Frontal cortex (tissue), 4 donors: Measurements from ENCODE around the gene SLC25A30. TPM values are rescaled to one million over a fixed set of nuclear protein-coding genes. Genes with fewer than 3 reads are reported as not detected.
A peak's percentile ranks its signal among the peaks of the same experiment; 100 is the strongest.
"Not testable (repeated sequence)": the region's sequence is repeated elsewhere in the genome, so short reads cannot be mapped to it uniquely, and the experiment has no call there.

Experiments
- DNase-seq, 2 donors: peaks; one replicate each; pipeline ENCODE4 v3.0.0; 2012; ENCODE audit warnings: low spot score in 2 of 2
- FAIRE-seq: peaks from 2 replicates; lab custom pipeline; 2012; peaks lifted over from hg19 to GRCh38; lab: Jason Lieb, UNC
- total RNA-seq: library from RNA; depleted of rRNA; stranded (reverse); fragments of >200 nt; gene quantifications from one replicate; pipeline ENCODE4 v1.2.3, GENCODE V29; 2014
- donor health status: control.
- donor health status: control.
- donor health status: control.

The SLC25A30 gene
- total RNA-seq, 1 donor from 2014 or later, result 8.6 TPM

DNA sequence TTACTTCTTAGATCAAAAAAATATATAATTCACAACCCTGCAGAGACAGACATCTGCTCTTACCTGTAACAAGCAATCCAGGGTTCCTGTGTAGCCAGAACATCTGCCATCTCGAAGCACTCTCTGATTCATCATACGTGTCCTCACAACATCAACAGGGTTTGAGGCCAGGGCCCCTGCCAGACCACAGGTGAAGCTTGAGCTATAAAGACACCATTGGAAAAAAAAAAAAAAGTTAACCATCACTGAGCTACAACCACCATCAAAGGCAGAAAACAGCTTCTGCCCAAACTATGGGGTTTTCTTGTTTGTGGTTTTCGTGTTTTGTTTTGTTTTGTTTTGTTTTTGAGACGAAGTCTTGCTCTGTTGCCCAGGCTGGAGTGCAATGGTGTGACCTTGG, 19.3 kb downstream of the SLC25A30 start:
- no peak for FAIRE-seq
- no peak for DNase-seq

DNA sequence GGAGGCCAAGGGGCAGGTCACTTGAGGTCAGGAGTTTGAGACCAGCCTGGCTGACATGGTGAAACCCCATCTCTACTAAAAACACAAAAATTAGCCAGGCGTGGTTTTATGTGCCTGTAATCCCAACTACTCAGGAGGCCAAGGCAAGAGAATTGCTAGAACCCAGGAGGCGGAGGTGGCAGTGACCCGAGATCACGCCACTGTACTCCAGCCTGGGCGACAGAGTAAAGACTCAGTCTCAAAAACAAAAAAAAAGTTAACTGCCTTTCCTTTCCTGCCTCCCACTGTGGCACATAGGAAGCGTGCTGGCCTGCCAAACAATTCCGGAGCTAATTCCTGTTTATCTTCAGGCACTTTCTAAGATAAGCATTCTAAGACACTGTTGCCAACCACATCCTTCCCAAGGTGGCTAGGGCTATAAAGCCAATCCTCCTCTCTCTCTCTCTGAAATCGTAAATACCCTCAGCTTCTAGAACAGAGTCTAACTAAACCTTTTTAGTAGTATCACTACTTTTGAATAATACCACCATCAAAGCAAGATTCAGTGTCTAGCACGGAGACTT, 21.6 kb downstream of the SLC25A30 start:
- DNase-seq, result no peak
- no peak for FAIRE-seq

DNA sequence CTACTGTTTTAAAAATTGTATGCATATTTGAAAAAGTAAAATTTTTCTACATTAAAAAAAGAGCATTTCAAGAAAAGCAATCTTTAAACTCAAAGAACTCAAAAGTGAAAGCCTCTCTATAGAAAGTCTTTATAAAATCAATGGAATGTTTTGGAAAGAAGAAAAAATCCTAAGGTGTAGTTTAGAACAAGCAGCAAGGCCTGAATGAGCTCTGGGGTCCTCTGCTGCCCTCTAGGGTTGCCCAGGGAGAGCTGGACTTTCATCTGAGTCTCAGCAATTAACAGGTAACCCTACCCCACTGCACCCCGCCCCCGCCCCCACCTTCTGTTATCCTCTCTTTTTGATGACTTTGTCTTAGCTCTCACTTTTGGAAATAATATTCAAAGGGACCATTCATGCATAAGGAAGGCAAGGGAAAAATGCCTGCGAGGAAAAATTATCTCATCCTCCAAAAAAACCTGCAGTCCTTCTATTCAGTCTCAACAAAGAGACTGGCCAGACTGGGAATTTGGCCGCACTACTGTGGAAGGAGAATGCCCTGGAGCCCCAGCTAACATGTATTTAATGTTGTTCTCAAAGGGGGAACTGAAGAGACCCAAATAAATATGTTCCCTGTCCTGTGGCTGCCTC, 24.1 kb downstream of the SLC25A30 start:
- DNase-seq, result peak; percentile 50 to 65
- no peak for FAIRE-seq

DNA sequence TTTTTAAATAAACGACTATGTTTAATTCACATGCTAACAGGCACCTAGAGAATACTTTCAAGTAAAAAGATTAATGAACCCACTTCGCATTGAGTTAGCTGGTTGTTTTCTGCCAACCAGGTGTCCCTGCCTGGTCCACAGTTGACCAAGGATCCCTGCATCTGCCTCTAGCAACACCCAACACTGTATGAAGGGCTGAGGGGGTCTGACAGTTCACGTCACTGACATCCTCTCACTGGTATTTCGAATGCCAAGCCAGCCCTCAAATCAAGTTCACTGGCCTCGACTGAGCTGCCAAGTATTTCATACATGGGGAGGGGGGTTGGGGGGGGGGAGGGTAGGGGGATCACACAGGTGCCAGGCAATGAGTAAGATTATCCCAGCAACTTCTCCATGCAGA, 25.4 kb downstream of the SLC25A30 start:
- FAIRE-seq, result no peak

DNA sequence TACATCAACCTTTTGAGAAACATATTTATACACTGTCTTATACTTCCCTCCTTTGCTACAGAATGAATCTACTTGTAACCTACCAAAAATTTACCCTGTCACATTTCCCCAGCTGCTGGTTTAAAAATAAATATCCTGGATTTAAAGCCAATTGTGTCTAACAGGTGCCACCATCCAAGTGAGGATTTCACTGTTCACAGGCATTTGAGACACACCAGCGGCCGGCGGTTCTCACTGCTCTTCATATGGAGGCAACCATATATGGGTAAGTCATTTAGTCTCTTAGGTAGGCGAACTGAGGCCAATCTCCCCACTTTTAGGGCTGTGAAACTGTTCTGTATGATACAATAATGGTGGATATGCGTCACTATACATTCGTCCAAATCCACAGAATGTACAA, 26.2 kb downstream of the SLC25A30 start:
- FAIRE-seq (no peak), DNase-seq (no peak)

More for the DNA sequence above, 25.4 kb downstream of the SLC25A30 start:
- no peak for DNase-seq

DNA sequence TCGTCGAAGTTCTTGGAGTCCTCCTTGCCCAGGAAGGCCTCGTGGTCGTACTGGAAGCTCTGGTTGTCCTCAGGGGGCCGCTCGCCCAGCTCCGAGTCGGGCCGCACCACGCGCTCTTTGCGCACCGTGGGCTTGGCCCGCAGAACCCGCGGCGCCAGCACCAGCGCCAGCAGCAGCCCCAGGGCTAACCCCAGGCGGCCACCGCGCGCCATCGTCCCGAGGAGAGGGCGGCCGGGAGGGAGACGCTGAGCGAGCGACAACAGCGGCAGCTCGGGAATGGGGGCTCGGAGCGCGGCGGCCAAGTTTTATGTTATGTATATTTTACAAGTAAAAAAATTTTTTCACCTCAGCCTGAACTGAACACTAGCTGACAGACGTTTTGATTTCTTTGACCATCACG, 27.0 kb downstream of the SLC25A30 start:
- not testable (repeated sequence) for FAIRE-seq, DNase-seq

DNA sequence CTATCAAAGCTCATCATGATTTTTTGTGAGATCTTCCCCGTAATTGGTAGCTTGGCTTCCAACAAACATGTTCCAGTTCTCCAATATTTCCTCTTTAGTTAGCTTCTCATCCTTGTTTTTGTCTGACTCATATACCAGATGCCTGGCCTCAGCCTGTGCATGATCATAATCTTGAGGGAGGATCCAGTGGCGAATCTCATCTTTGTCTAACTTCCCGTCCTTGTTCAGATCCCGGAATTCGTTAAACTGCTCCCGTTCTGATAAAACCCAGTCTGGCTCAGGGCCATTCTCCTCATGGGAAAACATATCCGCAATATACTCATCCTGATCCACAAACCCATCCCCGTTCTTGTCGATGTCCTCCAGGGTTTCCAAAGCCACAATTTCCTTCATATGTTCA, 27.8 kb downstream of the SLC25A30 start:
- not testable (repeated sequence) for DNase-seq, FAIRE-seq

DNA sequence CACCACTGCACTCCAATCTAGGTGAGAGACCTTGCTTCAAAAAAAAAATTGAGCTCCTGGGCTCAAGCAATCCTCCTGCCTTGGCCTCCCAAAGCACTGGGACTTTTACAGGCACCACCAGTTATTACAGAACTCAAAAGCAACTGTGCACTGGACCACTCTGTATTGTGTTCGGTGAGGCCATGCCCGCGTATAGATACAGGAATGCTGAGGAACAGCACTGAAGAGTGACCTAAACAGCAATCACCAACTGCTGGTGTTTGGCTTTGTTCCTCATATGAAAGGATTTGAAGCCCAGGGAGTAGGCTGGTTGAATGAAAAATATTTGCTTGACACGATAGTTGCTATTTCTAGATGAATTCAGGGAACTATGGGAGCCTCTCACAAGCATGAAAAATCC, 29.5 kb downstream of the SLC25A30 start:
- FAIRE-seq (no peak), DNase-seq (no peak)

DNA sequence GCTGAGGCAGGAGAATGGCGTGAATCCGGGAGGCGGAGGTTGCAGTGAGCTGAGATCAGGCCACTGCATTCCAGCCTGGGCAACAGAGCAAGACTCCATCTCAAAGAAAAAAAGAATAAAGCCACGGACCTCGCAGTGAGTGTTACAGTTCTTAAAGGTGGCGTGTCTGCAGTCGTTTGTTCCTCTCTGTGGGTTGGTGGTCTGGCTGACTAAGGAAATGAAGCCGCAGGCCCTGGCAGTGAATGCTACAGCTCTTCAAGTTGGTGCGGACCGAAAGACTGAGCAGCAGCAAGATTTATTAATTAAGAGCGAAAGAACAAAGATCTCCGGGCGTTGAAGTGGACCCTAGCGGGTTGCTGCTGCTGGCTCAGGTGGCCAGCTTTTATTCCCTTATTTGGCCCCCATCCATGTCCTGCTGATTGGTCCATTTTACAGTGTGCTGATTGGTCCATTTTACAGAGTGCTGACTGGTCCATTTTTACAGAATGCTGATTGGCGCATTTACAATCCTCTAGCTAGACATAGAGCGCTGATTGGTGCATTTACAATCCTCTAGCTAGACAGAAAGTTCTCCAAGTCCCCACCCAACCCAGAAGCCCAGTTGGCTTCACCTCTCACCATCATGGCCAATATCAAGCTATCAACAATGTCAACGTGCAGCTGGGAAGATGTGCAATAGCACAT, 31.1 kb downstream of the SLC25A30 start:
- FAIRE-seq, DNase-seq: not testable (repeated sequence)

DNA sequence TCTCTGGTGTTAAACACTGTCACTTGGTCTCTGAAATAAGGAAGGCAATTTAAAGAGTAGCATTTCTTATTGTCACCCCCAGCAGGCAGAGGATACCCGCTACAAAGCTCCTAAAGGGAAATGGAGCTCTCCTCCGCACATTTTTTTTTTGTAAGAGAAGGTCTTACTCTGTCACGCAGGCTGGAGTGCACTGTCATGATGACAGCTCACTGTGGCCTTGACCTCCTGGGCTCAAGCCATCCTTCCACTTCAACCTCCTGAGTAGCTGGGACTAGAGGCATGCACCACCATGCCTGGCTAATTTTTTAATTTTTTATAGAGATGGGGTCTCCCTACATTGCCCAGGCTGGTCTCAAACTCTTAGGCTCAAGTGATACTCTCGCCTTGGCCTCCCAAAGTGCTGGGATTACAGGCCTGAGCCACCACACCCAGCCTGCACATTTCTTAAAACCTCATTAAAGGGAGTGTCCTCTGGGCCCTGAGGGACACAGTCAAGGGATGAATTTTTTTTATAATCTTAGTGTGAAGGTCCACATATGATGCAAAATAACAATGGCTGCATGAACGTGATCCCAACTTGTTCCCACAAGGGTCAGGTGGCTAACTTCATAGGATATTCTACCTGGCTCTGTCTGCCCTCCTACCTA, 32.1 kb downstream of the SLC25A30 start:
- FAIRE-seq (no peak), DNase-seq (no peak)

DNA sequence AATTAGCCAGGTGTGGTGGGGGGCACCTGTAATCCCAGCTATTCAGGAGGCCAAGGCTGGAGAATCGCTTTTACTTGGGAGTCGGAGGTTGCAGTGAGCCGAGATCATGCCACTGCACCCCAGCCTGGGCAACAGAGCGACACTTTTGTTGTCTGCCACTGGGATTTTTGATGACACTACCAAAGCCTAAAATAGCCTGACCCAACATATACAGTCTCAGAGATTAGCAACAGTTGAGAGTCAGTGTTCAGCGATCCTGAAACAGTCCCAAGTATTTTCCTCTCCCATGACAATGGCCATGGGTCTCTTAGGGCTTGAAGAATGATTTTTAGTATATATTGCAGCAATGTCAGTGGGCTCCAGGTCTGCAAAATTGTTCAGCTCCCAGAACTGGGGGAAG, 32.9 kb downstream of the SLC25A30 start:
- no peak for FAIRE-seq
- no peak for DNase-seq

DNA sequence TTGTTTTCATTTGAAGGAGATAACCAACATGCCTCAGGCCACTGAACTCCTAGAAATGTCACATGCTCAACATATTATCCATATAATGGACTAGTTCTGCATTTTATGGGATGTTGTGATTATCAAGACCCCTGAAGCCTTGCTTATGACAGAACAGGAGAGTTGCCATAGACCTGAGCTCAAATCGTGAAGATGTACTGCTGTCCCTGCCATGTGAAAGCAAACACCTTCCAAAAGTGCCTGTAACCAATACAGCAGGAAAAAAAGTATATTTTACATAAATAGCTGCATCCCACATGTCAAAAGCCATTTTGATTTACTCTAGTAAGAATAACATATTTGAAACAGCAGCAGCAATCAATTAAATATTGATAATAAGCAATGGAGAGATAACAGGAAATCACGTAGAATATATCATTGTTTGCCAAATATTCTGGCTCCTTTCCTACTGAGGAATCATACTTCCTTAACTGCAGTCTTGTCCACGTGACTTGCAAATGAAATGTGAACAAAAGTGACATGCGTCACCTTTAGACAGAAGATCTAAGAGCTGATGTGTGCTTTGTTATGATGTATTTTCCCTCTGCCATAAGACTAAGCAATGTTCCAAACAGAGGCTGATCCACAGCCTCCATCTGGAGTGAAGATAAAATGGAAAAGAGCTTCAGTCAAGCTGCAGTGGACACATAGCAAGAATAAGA, 33.5 kb downstream of the SLC25A30 start:
- FAIRE-seq, result no peak

DNA sequence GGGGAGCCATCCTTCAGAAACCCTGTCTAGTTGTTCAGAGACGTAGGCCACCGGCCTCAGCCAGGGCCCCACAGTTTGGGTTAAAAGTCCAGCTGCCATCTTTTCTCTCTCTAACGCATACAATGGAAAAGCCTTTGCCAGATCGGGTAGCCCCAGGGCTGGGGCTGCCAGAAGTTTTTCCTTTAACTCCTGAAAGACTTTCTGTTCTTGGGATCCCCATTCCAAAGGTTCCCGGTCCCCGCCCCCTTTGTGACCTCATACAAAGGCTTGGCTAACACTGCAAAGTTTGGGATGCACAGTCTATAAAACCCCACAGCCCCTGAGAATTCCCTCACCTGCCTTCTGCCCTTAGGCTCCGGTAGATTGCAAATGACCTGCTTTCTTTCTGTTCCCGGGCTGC, 35.4 kb downstream of the SLC25A30 start:
- not testable (repeated sequence) for FAIRE-seq, DNase-seq

More for the DNA sequence above, 33.5 kb downstream of the SLC25A30 start:
- DNase-seq, result no peak

DNA sequence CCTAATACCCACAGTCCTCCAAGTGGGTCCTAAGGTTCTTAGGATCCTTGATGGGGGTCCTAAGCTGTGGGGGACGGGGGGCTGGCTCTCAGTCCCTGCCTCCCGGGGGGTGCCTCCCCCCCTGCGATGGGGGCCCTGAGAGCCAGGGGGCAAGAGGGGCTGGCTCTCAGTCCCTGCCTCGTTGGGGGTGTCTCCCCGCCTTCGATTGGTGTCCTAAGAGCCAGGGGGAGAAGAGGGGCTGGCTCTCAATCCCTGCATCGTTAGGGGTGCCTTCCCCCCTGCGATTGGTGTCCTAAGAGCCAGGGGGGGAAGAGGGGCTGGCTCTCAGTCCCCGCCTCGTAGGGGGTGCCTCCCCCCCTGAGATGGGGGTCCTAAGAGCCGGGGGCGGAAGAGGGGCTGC, 37.0 kb downstream of the SLC25A30 start:
- DNase-seq (no peak), FAIRE-seq (no peak)

DNA sequence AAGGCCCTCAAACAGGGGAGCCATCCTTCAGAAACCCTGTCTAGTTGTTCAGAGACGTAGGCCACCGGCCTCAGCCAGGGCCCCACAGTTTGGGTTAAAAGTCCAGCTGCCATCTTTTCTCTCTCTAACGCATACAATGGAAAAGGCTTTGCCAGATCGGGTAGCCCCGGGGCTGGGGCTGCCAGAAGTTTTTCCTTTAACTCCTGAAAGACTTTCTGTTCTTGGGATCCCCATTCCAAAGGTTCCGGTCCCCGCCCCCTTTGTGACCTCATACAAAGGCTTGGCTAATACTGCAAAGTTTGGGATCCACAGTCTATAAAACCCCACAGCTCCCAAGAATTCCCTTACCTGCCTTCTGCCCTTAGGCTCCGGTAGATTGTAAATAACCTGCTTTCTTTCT, 37.5 kb downstream of the SLC25A30 start:
- FAIRE-seq, DNase-seq: not testable (repeated sequence)

DNA sequence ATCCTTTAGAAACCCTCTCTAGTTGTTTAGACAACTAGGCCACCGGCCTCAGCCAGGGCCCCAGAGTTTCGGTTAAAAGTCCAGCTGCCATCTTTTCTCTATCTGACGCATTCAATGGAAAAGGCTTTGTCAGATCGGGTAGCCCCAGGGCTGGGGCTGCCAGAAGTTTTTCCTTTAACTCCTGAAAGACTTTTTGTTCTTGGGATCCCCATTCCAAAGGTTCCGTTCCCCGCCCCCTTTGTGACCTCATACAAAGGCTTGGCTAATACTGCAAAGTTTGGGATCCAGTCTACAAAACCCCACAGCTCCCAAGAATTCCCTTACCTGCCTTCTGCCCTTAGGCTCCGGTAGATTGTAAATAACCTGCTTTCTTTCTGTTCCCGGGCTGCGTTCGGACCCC, 38.7 kb downstream of the SLC25A30 start:
- not testable (repeated sequence) for DNase-seq, FAIRE-seq

DNA sequence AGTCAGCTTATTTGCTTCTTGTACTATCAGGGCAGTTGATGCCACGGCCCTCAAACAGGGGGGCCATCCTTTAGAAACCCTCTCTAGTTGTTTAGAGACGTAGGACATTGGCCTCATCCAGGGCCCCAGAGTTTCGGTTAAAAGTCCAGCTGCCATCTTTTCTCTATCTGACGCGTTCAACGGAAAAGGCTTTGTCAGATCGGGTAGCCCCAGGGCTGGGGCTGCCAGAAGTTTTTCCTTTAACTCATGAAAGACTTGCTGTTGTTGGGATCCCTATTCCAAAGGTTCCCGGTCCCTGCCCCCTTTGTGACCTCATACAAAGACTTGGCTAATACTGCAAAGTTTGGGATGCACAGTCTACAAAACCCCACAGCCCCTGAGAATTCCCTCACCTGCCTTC, 39.4 kb downstream of the SLC25A30 start:
- DNase-seq, FAIRE-seq: not testable (repeated sequence)

DNA sequence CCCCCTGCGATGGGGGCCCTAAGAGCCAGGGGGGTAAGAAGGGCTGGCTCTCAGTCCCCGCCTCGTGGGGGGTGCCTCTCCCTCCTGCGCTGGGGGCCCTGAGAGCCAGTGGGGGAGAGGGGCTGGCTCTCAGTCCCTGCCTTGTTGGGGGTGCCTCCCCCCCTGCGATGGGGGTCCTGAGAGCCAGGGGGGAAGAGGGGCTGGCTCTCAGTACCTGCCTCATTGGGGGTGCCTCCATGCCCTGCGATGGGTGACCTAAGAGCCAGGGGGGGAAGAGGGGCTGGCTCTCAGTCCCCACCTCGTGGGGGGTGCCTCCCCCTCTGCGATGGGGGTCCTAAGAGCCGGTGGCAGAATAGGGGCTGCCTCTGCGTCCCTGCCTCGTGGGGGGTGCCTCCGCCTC, 40.9 kb downstream of the SLC25A30 start:
- not testable (repeated sequence) for FAIRE-seq, DNase-seq

DNA sequence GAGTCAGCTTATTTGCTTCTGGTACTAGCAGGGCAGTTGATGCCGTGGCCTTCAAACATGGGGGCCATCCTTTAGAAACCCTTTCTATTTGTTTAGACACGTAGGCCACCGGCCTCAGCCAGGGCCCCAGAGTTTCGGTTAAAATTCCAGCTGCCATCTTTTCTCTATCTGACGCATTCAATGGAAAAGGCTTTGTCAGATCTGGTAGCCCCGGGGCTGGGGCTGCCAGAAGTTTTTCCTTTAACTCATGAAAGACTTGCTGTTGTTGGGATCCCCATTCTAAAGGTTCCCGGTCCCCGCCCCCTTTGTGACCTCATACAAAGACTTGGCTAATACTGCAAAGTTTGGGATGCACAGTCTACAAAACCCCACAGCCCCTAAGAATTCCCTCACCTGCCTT, 41.5 kb downstream of the SLC25A30 start:
- FAIRE-seq, result not testable (repeated sequence)

DNA sequence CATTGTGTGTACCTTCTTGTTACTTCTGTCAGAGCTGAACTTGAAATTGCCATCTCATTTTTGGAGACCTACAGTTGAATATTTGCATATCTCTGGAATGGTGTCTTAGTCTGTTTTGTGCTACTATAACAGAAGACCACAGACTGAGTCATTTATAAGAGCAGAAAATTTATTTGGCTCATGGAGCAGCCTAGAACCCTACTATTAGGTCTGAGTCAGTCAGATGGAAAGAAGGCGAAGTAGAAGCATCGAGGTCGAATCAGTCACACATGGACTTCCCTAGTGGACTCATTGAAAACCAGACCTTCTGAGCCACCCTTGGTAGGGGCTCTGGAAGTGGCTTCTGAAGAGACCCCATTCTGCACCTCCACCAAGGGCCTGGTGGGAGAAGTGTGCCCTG, 43.3 kb downstream of the SLC25A30 start:
- FAIRE-seq (no peak), DNase-seq (no peak)

More for the DNA sequence above, 41.5 kb downstream of the SLC25A30 start:
- not testable (repeated sequence) for DNase-seq
